Bronchial epithelial cell (primary cell): Measurements from ENCODE around the gene CABP5. TPM values are rescaled to one million over a fixed set of nuclear protein-coding genes. Genes with fewer than 3 reads are reported as not detected.

Source experiments
- DNase-seq: peaks from one replicate; pipeline ENCODE4 v3.0.0-alpha.2; 2010; ENCODE audit warnings: low read depth
- FAIRE-seq: peaks from 2 replicates; lab custom pipeline; 2011; peaks lifted over from hg19 to GRCh38; lab: Jason Lieb, UNC
- H3K27me3 ChIP-seq: 2 replicates; pipeline ENCODE4 v1.5.1; 2011; ENCODE audit warnings: low read length; ENCODE audit not compliant: control insufficient read depth, insufficient read depth
- H3K36me3 ChIP-seq: 2 replicates; pipeline ENCODE4 v1.5.1; 2011; ENCODE audit warnings: low read length; ENCODE audit not compliant: control insufficient read depth, insufficient read depth
- H3K4me3 ChIP-seq: 2 replicates; pipeline ENCODE4 v1.5.1; 2011; ENCODE audit warnings: mild to moderate bottlenecking, low read depth, low read length, control low read depth
- total RNA-seq: library from RNA; depleted of rRNA; stranded (reverse); fragments of >200 nt; gene quantifications from 2 replicates; pipeline ENCODE4 v1.2.1, GENCODE V29; 2014
- TF ChIP-seq, protein P1 (sequence below): IDR thresholded peaks from 2 replicates; pipeline ENCODE4 v1.5.1; 2011; ENCODE audit warnings: mild to moderate bottlenecking, moderate library complexity, low read length, control low read depth, inconsistent platforms; ENCODE audit not compliant: insufficient read depth, severe bottlenecking

The CABP5 gene
- total RNA-seq, 1 donor from 2014 or later = not detected

DNA sequence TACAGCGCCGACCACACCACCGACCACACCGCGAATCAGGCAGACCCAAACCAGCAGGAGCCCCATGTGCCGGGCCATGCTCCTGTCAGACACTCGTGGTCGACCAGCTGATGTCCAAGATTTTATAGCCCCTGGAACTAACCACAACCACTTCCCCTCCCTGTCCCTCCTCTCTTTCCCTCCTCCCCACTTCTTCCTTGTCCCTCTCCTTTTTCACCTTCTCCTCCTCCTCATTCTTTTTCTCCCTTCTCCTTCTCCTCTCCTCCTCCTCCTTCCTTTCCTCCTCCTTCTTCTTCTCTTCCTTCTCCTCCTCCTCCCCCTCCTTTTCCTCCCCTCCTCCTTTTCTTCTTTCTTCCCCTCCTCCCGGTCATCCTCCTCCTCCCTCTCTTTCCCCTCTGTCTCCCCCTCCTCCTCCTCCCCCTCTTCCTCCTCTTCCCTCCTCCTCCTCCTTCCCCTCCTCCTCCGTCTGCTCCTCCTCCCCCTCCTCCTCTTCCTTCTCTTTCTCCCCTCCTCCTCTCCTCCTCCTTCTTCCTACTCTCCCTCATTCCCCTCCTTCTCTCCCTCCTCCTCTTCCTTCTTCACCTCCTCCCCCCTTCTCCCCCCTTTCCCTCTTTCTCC, 52.6 kb downstream of the CABP5 start:
- TF ChIP-seq, protein P1, sequence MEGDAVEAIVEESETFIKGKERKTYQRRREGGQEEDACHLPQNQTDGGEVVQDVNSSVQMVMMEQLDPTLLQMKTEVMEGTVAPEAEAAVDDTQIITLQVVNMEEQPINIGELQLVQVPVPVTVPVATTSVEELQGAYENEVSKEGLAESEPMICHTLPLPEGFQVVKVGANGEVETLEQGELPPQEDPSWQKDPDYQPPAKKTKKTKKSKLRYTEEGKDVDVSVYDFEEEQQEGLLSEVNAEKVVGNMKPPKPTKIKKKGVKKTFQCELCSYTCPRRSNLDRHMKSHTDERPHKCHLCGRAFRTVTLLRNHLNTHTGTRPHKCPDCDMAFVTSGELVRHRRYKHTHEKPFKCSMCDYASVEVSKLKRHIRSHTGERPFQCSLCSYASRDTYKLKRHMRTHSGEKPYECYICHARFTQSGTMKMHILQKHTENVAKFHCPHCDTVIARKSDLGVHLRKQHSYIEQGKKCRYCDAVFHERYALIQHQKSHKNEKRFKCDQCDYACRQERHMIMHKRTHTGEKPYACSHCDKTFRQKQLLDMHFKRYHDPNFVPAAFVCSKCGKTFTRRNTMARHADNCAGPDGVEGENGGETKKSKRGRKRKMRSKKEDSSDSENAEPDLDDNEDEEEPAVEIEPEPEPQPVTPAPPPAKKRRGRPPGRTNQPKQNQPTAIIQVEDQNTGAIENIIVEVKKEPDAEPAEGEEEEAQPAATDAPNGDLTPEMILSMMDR = no peak
- Histone ChIP-seq H3K27me3 (no peaks in the 10 kb centered on the region), H3K36me3 (no peaks in the 10 kb centered on the region), H3K4me3 (no peak overlapping the region)
- FAIRE-seq (no peak), DNase-seq (no peak)

Other genes with a start within 250 kb of the CABP5 start
- gene TPRX1, start 239.5 kb downstream of the CABP5 start, total RNA-seq = not detected in 2 replicates
- gene CRX, start 222.1 kb downstream of the CABP5 start, total RNA-seq = not detected in 2 replicates
- not detected in 2 replicates for gene TPRX2, start 184.8 kb downstream of the CABP5 start, total RNA-seq
- gene SULT2A1, start 157.8 kb downstream of the CABP5 start, total RNA-seq = not detected in 2 replicates
- not detected in 2 replicates for gene BSPH1, start 51.9 kb downstream of the CABP5 start, total RNA-seq
- not detected in 2 replicates for gene ELSPBP1, start 49.4 kb downstream of the CABP5 start, total RNA-seq
- gene PLA2G4C, start 66.7 kb upstream of the CABP5 start, total RNA-seq = 0.51 and 1.1 TPM in 2 replicates
- 4.5 and 5.8 TPM in 2 replicates for gene LIG1, start 126.3 kb upstream of the CABP5 start, total RNA-seq
- 1.3 and 1.5 TPM in 2 replicates for gene ZSWIM9, start 126.6 kb upstream of the CABP5 start, total RNA-seq
- 2.1 and 3.5 TPM in 2 replicates for gene CARD8, start 211.8 kb upstream of the CABP5 start, total RNA-seq
- gene ZNF114, start 226.0 kb upstream of the CABP5 start, total RNA-seq = 0.13 and 0.53 TPM in 2 replicates